HG02840 (cell line): Measurements from ENCODE around the gene DPP6.

ENCODE experiments used
- ATAC-seq: cut with Tn5 transposase; IDR thresholded peaks from one replicate; pipeline ENCODE4 v1.9.1; 2021; ENCODE audit warnings: mild to moderate bottlenecking, moderate library complexity, moderate number of reproducible peaks; ENCODE audit not compliant: unreplicated experiment, low FRiP score

The DPP6 gene

GRCh38 chr7:154738216-154738615, 686.0 kb downstream of the DPP6 start:
- no peak for ATAC-seq

DNA sequence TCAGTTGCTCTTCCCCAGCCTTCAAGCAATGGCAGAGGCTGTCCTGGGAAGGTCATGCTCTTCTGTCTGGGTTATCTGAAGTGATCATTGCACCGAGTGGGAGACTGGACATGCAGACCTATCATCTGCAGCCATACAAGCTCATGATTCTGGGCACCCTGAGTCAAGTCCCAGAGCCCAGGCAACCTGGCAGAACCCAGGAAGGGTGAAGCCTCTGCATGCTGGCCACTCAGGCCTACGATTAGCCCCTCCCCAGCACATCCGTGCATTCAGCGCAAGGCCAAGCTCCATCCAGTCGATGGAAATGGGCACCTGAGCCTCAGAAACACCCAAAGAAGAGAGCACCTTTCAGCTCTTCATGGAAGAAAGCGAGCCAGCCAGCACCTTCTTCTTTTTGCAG, 688.9 kb downstream of the DPP6 start:
- no peak for ATAC-seq

DNA sequence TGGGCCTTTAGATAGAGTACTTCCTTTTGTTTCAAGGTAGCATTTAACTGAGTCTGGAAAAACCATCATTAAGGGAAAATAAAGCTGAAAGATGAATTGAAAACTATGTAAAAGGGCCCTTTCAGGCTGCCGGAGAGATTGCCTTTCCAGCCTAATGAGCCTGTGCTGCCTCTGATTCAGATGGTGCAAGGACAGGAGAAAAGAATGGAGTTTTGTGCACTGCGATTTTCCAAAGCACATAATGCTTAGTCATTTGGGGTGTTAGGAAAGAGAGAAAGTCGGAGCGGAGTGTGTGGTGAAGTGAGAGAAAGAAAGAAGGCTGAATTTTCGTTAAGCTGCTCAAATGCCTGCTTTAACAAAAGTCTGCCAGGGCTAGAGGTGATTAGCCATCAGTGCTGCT, 691.0 kb downstream of the DPP6 start:
- no peak for ATAC-seq

- ATAC-seq = no peak
Measured at GRCh38 chr7:154744256-154744860, 692.2 kb downstream of the DPP6 start.

DNA sequence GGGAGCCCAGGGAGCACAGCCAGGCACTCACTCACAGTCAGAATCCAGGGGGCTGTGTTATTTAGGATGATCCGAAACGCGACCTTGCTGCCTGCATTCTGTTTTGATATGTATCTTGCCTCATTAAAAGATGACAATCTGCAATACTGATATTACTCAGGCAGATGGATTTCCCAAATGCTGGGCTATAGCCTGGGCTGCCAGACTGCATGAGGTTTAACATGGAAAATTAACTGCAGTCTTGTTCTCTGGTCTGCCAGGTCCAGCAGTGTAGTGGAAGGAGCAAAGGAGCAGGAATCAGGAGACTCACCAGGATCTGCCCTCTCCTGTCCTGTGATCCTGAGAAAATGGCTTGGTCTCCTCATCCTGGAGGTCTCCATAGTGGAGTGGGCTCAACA, 692.7 kb downstream of the DPP6 start:
- ATAC-seq = no peak

- ATAC-seq = no peak
Measured at GRCh38 chr7:154746571-154747360, 694.6 kb downstream of the DPP6 start.

- ATAC-seq = no peak
Measured at GRCh38 chr7:154748089-154748786, 696.0 kb downstream of the DPP6 start.

DNA sequence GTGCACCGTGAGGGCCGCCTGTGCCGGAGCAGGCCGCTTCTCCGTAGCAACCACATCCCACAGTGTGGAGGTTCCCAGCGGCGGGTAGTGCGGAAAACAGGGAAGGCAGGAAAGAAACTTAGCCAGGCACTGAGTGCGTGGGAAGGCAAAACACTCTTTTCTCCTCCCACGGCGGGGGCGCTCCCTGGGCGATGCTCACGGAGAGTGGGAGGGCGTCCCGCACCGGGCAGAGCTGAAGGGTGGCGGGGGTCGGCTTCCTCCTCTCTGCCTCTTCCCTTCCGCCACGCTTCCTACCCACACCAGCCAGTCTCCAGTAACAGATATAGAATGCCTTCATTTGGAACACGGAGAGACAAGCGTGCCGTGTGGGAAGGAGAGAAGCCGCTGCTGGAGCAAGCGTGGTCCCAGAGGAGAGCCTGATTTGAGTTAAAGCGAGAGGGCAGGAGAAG, 698.2 kb downstream of the DPP6 start:
- ATAC-seq = no peak

DNA sequence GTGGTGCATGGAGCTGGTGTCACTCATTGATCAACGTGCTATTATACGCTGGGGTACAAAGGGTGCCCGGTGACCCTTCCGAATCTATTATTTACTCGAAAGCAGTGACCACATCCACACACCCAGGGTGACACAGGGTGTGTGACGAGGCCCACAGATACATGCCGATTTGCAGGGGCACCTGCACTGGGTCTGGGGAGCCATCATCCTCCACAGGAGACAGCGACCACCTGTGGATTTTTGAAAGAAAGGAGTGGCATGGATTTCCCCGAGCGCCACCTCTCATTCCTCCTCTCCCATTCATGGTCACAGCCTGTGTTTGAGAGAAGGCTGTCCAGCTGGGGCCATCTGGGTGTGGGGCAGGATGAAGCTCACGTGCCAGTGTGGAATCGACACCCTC, 701.0 kb downstream of the DPP6 start:
- no peak for ATAC-seq

- ATAC-seq = no peak
Measured at GRCh38 chr7:154757756-154758155, 705.6 kb downstream of the DPP6 start.

GRCh38 chr7:154759989-154760388, 707.8 kb downstream of the DPP6 start:
- no peak for ATAC-seq

GRCh38 chr7:154765118-154765517, 712.9 kb downstream of the DPP6 start:
- no peak for ATAC-seq

- no peak for ATAC-seq
Measured at GRCh38 chr7:154767142-154767541, 714.9 kb downstream of the DPP6 start.

GRCh38 chr7:154767821-154768415, 715.7 kb downstream of the DPP6 start:
- ATAC-seq = no peak

GRCh38 chr7:154769001-154769400, 716.8 kb downstream of the DPP6 start:
- ATAC-seq = no peak

- no peak for ATAC-seq
Measured at GRCh38 chr7:154769527-154769926, 717.3 kb downstream of the DPP6 start.

DNA sequence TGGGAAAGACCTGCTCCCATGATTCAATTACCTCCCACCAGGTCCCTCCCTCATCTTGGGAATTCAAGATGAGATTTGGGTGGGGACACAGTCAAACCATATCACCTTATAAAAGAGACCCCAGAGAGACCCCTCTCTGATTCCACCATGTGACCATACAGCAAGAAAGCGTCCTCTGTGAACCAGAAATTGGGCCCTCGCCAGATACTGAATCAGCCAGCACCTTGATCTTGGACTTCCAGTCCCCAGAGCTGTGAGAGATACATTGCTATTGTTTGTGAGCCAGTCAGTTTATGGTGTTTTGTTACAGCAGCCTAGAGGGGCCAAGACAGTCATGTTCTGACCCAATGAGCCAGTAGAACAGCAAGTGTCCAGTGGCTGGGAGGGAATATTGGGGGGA, 718.2 kb downstream of the DPP6 start:
- no peak for ATAC-seq

- no peak for ATAC-seq
Measured at GRCh38 chr7:154770962-154771361, 718.8 kb downstream of the DPP6 start.

GRCh38 chr7:154774303-154774969, 722.2 kb downstream of the DPP6 start:
- ATAC-seq = no peak

DNA sequence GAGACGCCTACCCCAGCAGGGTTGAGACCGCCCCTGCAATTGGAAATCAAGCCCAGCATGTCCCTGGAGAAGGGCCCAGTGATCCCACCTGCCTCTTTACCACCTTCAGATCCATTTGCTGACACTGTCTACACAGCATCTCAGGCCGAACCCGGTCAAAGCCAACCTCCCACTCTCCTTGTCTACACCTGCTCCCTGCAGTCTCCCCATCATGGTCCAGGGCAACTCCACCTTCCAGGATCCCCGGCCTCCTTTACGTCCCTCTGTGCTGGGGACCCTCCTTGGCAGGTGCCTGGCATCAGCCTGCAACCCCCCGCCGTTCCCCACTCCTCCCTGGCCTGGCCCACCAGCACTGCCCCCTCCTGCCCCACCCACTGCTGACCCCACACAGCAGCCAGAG, 723.5 kb downstream of the DPP6 start:
- no peak for ATAC-seq

DNA sequence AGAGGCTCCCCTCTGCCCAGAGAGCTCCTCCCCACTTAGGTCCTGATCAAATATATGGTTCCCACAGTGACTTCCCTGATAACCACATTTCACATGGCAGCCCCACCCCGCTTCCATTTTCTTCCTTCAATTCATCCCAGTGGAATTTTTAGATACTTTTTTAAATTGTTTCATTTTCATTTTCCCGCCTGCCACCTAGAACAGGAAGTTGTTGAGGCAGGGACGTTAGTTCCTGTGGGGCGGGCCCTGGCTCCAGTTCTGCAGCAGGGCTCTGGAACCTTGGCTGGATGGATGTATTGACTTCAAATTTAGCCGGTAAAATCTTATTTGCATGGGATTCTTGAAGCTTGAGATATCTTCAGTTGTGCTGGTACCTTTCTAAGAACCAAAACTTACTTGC, 724.2 kb downstream of the DPP6 start:
- no peak for ATAC-seq
